LNCAP (cell line): ENCODE measurements around the gene PABPC1L.

Source experiments
- CTCF ChIP-seq: fragments of 450-650 bp; IDR thresholded peaks from 2 replicates; pipeline ENCODE4 v1.5.1; 2017; ENCODE audit warnings: mild to moderate bottlenecking

Gene PABPC1L

GRCh38 chr20:44960103-44960852 is 50.4 kb downstream of the PABPC1L start, which contains the start of gene TOMM34:
TSS of gene TOMM34 (minus strand) at chr20:44960397. CDS start at chr20:44960333, 64 bp downstream.
- no peak for TF ChIP-seq CTCF

GRCh38 chr20:44961011-44961869 is 51.4 kb downstream of the PABPC1L start:
- TF ChIP-seq CTCF = no peak

- no peak for TF ChIP-seq CTCF
These were observed 52.0 kb downstream of the PABPC1L start for GRCh38 chr20:44961870-44962267.

- no peak for TF ChIP-seq CTCF
These were observed 52.6 kb downstream of the PABPC1L start for GRCh38 chr20:44962483-44962882.

GRCh38 chr20:44963325-44964215 is 53.7 kb downstream of the PABPC1L start:
- no peak for TF ChIP-seq CTCF

- TF ChIP-seq CTCF = no peak
These were observed 55.8 kb downstream of the PABPC1L start for GRCh38 chr20:44965651-44966029.
